ENCODE measurements around the gene LRRC38. TPM values are rescaled to one million over a fixed set of nuclear protein-coding genes. Genes with fewer than 3 reads are reported as not detected.

Gene LRRC38
- total RNA-seq, 2 donors from 2014 or later = not detected

GRCh38 chr1:13494025-13494424 is 19.8 kb downstream of the LRRC38 start:
- H3K9me3 Mint-ChIP-seq = no peaks in the 10 kb centered on the region
- ATAC-seq (peak; percentile 56 to 95), DNase-seq (ENCODE audit: low spot score in 2 of 2) (peak in 1 of 2 donors; percentile 22)
- no peaks in the 10 kb centered on the region for H3K36me3 Mint-ChIP-seq
- no peak overlapping the region for H3K27ac Mint-ChIP-seq

GRCh38 chr1:13492711-13493110 is 21.1 kb downstream of the LRRC38 start:
- DNase-seq (ENCODE audit: low spot score in 2 of 2) (no peak), ATAC-seq (no peak)
- no peak overlapping the region for H3K27ac Mint-ChIP-seq
- no peaks in the 10 kb centered on the region for H3K9me3 Mint-ChIP-seq
- H3K36me3 Mint-ChIP-seq = no peaks in the 10 kb centered on the region

- DNase-seq (ENCODE audit: low spot score in 2 of 2) (no peak), ATAC-seq (no peak)
- Mint-ChIP-seq H3K36me3 (no peaks in the 10 kb centered on the region), H3K9me3 (no peaks in the 10 kb centered on the region), H3K27ac (no peak overlapping the region)
Measured at GRCh38 chr1:13487957-13488356, 25.8 kb downstream of the LRRC38 start.

GRCh38 chr1:13487143-13487868 is 26.5 kb downstream of the LRRC38 start:
- Mint-ChIP-seq H3K9me3 (no peaks in the 10 kb centered on the region), H3K27ac (no peak overlapping the region), H3K36me3 (no peaks in the 10 kb centered on the region)
- DNase-seq (ENCODE audit: low spot score in 2 of 2) (no peak), ATAC-seq (no peak)

GRCh38 chr1:13483946-13484345 is 29.9 kb downstream of the LRRC38 start:
- Mint-ChIP-seq H3K27ac (no peak overlapping the region), H3K9me3 (no peaks in the 10 kb centered on the region), H3K36me3 (no peaks in the 10 kb centered on the region)
- DNase-seq (ENCODE audit: low spot score in 2 of 2) (no peak), ATAC-seq (no peak)

GRCh38 chr1:13482600-13482999 is 31.2 kb downstream of the LRRC38 start:
- DNase-seq (ENCODE audit: low spot score in 2 of 2) (no peak), ATAC-seq (no peak)
- peaks cover 4 to 9% of the 10 kb centered on the region in 2 donors for H3K9me3 Mint-ChIP-seq
- H3K36me3 Mint-ChIP-seq = no peaks in the 10 kb centered on the region
- no peak overlapping the region for H3K27ac Mint-ChIP-seq

GRCh38 chr1:13479171-13479856 is 34.5 kb downstream of the LRRC38 start:
- no peak for DNase-seq (ENCODE audit: low spot score in 2 of 2)
- Mint-ChIP-seq H3K9me3 (peaks cover 4 to 9% of the 10 kb centered on the region in 2 donors), H3K27ac (no peak overlapping the region), H3K36me3 (peaks cover 0 to 9% of the 10 kb centered on the region in 2 donors)
- no peak for ATAC-seq

- ATAC-seq = no peak
- Mint-ChIP-seq H3K27ac (no peak overlapping the region), H3K9me3 (peaks cover 4 to 9% of the 10 kb centered on the region in 2 donors), H3K36me3 (peaks cover 0 to 9% of the 10 kb centered on the region in 2 donors)
- no peak for DNase-seq (ENCODE audit: low spot score in 2 of 2)
Measured at GRCh38 chr1:13478692-13479091, 35.1 kb downstream of the LRRC38 start.

GRCh38 chr1:13469343-13469742 is 44.5 kb downstream of the LRRC38 start:
- no peak overlapping the region for H3K27ac Mint-ChIP-seq
- H3K36me3 Mint-ChIP-seq = no peaks in the 10 kb centered on the region
- no peak for DNase-seq (ENCODE audit: low spot score in 2 of 2)
- no peaks in the 10 kb centered on the region for H3K9me3 Mint-ChIP-seq
- no peak for ATAC-seq

- Mint-ChIP-seq H3K36me3 (no peaks in the 10 kb centered on the region), H3K27ac (no peak overlapping the region), H3K9me3 (no peaks in the 10 kb centered on the region)
- DNase-seq (ENCODE audit: low spot score in 2 of 2) (no peak), ATAC-seq (no peak)
Measured at GRCh38 chr1:13465515-13465914, 48.3 kb downstream of the LRRC38 start.

GRCh38 chr1:13462682-13463081 is 51.1 kb downstream of the LRRC38 start:
- ATAC-seq (no peak), DNase-seq (ENCODE audit: low spot score in 2 of 2) (no peak)
- H3K36me3 Mint-ChIP-seq = no peaks in the 10 kb centered on the region
- H3K9me3 Mint-ChIP-seq = no peaks in the 10 kb centered on the region
- H3K27ac Mint-ChIP-seq = no peak overlapping the region

GRCh38 chr1:13461977-13462376 is 51.8 kb downstream of the LRRC38 start:
- no peak for DNase-seq (ENCODE audit: low spot score in 2 of 2)
- H3K27ac Mint-ChIP-seq = no peak overlapping the region
- H3K36me3 Mint-ChIP-seq = no peaks in the 10 kb centered on the region
- no peaks in the 10 kb centered on the region for H3K9me3 Mint-ChIP-seq
- ATAC-seq = no peak

GRCh38 chr1:13456904-13457532 is 56.8 kb downstream of the LRRC38 start:
- H3K9me3 Mint-ChIP-seq = no peaks in the 10 kb centered on the region
- no peaks in the 10 kb centered on the region for H3K36me3 Mint-ChIP-seq
- DNase-seq (ENCODE audit: low spot score in 2 of 2) (no peak), ATAC-seq (no peak)
- peak overlapping the region in 1 of 2 donors; percentile 58 for H3K27ac Mint-ChIP-seq

GRCh38 chr1:13451399-13451965 is 62.3 kb downstream of the LRRC38 start:
- Mint-ChIP-seq H3K9me3 (no peaks in the 10 kb centered on the region), H3K27ac (no peak overlapping the region), H3K36me3 (no peaks in the 10 kb centered on the region)
- DNase-seq (ENCODE audit: low spot score in 2 of 2) = no peak
- ATAC-seq = no peak

- H3K9me3 Mint-ChIP-seq = no peaks in the 10 kb centered on the region
Measured at GRCh38 chr1:13450204-13450603, 63.6 kb downstream of the LRRC38 start.

GRCh38 chr1:13443335-13443979 is 70.3 kb downstream of the LRRC38 start:
- Mint-ChIP-seq H3K36me3 (no peaks in the 10 kb centered on the region), H3K27ac (no peak overlapping the region), H3K9me3 (no peaks in the 10 kb centered on the region)
- no peak for ATAC-seq
- DNase-seq (ENCODE audit: low spot score in 2 of 2) = no peak

More at GRCh38 chr1:13450204-13450603, 63.6 kb downstream of the LRRC38 start:
- Mint-ChIP-seq H3K27ac (no peak overlapping the region), H3K36me3 (no peaks in the 10 kb centered on the region)
- DNase-seq (ENCODE audit: low spot score in 2 of 2) = no peak
- ATAC-seq = no peak

All from activated naive CD4-positive, alpha-beta T cell treated with anti-CD3 and anti-CD28 coated beads, Interleukin-2, amount 50 U/mL, for 72 hours (primary cell).